K562 (cell line): ENCODE results near the gene HSPA14. TPM values are rescaled to one million over a fixed set of nuclear protein-coding genes. Genes with fewer than 3 reads are reported as not detected.

Experiments
- ATAC-seq: fragments of 200-7000 bp; cut with Tn5 transposase; 3 replicates; pipeline ENCODE4 v1.9.1; 2020; ENCODE audit warnings: moderate library complexity
- BruUV-seq: library from RNA; stranded (reverse); fragments of 400-500 nt; replicated peaks from 2 replicates; lab custom pipeline; 2021; lab: Mats Ljungman, UMichigan
- CTCF ChIA-PET: fragments of 300-600 bp; formaldehyde crosslinking; extraction: SDS; loops from one replicate; lab custom pipeline; 2021; ENCODE audit warnings: low intra/inter-chr PET ratio; lab: Yijun Ruan, JAX
- POLR2A ChIA-PET: fragments of 300-600, 350-650 bp; sonication (Branson Sonifier 250); formaldehyde crosslinking; extraction: SDS; loops from one replicate; lab custom pipeline; 2021; ENCODE audit warnings: antibody characterized with exemption, inconsistent platforms; lab: Yijun Ruan, JAX
- DNase-seq, 4 experiments: peaks; one replicate each; pipeline versions ENCODE4 v3.0.0 to v3.0.0-alpha.2; 2011 to 2018; ENCODE audit warnings: low spot score in 3 of 4, mixed read lengths in 3 of 4; ENCODE audit errors: extremely low read depth in 1 of 4
- FAIRE-seq: peaks from 2 replicates; lab custom pipeline; 2011; peaks lifted over from hg19 to GRCh38; lab: Jason Lieb, UNC
- H2AFZ ChIP-seq: 2 replicates; pipeline ENCODE4 v1.6.0; 2011; ENCODE audit warnings: low read depth, low read length, control low read depth, inconsistent platforms
- H3K27ac ChIP-seq: fragments of 200-600 bp; 3 replicates; pipeline ENCODE4 v1.8.0; 2011; ENCODE audit warnings: low read depth, mild to moderate bottlenecking, control low read depth, inconsistent platforms, low read length, moderate library complexity, mixed read lengths; ENCODE audit errors: extremely low read depth
- H3K27me3 ChIP-seq, 2 experiments: fragments of 300-600 bp in 1 of 2; 2 replicates in 1 of 2; 3 replicates in 1 of 2; pipeline versions ENCODE4 v1.6.0 to v1.8.0; 2011; ENCODE audit warnings: inconsistent platforms in 2 of 2, low read length in 2 of 2, mild to moderate bottlenecking in 1 of 2, mixed read lengths in 1 of 2, moderate library complexity in 1 of 2; ENCODE audit not compliant: control insufficient read depth in 2 of 2, insufficient read depth in 2 of 2
- H3K36me3 ChIP-seq: fragments of 300-600 bp; 3 replicates; pipeline ENCODE4 v1.8.0; 2011; ENCODE audit warnings: mild to moderate bottlenecking, low read length, inconsistent platforms; ENCODE audit not compliant: control insufficient read depth, insufficient read depth
- H3K4me1 ChIP-seq, 2 experiments: fragments of 200-600 bp in 1 of 2; replicated peaks in 1 of 2; 2 replicates in 1 of 2; 3 replicates in 1 of 2; pipeline versions ENCODE4 v1.5.1 to v1.8.0; 2011; ENCODE audit warnings: inconsistent platforms in 2 of 2, low read length in 2 of 2, mild to moderate bottlenecking in 1 of 2, mixed read lengths in 1 of 2, moderate library complexity in 1 of 2; ENCODE audit not compliant: control insufficient read depth in 2 of 2, insufficient read depth in 2 of 2
- H3K4me2 ChIP-seq: 2 replicates; pipeline ENCODE4 v1.6.1; 2011; ENCODE audit warnings: low read length, control low read depth, inconsistent platforms, mixed read lengths; ENCODE audit not compliant: insufficient read depth
- H3K4me3 ChIP-seq: fragments of 200-600 bp; sonication (generic), shearing (Covaris generic); 2 replicates; pipeline ENCODE4 v1.5.1; 2016; ENCODE audit warnings: control low read depth, inconsistent platforms
- H3K79me2 ChIP-seq: fragments of 200-600 bp; 3 replicates; pipeline ENCODE4 v1.8.0; 2011; ENCODE audit warnings: low read length, inconsistent platforms; ENCODE audit not compliant: control insufficient read depth, insufficient read depth
- H3K9ac ChIP-seq, 2 experiments: 2 replicates each; pipeline versions ENCODE4 v1.6.0 to v1.6.1; 2011; ENCODE audit warnings: low read depth in 2 of 2, low read length in 2 of 2, control low read depth in 1 of 2, inconsistent platforms in 1 of 2, mild to moderate bottlenecking in 1 of 2, mixed read lengths in 1 of 2; ENCODE audit not compliant: insufficient read depth in 1 of 2
- H3K9me1 ChIP-seq: one replicate; pipeline ENCODE4 v1.6.0; 2011; ENCODE audit warnings: inconsistent platforms, mild to moderate bottlenecking, low read length, moderate library complexity; ENCODE audit not compliant: control insufficient read depth, insufficient read depth
- H3K9me3 ChIP-seq: replicated peaks from 2 replicates; pipeline ENCODE4 v1.5.1; 2011; ENCODE audit warnings: low read depth, low read length, inconsistent platforms; ENCODE audit not compliant: control insufficient read depth, insufficient read depth
- H4K20me1 ChIP-seq: replicated peaks from 2 replicates; pipeline ENCODE4 v1.6.1; 2011; ENCODE audit warnings: low read length, inconsistent platforms, mixed read lengths; ENCODE audit not compliant: control insufficient read depth, insufficient read depth
- RAD21 ChIP-seq, 2 experiments: fragments of 250-450 bp in 1 of 2; fragments of 450-650 bp in 1 of 2; sonication (Bioruptor Pico) in 1 of 2; formaldehyde crosslinking in 1 of 2; IDR thresholded peaks in 1 of 2; conservative IDR thresholded peaks in 1 of 2; 2 replicates each; pipeline versions ENCODE4 v1.4.0 to v1.8.0; 2020 to 2022; ENCODE audit warnings: mild to moderate bottlenecking in 2 of 2, moderate library complexity in 1 of 2
- SMC3 ChIP-seq: conservative IDR thresholded peaks from 2 replicates; pipeline ENCODE4 v1.6.1; 2011; ENCODE audit warnings: low read depth, low read length, improper control_type of control experiment; ENCODE audit not compliant: insufficient read depth
- TARDBP ChIP-seq: fragments of 450-650 bp; IDR thresholded peaks from 2 replicates; pipeline ENCODE4 v1.6.1; 2016
- ZNF431 ChIP-seq: sonication (generic); formaldehyde crosslinking; IDR thresholded peaks from 2 replicates; pipeline ENCODE4 v1.8.0; 2022; ENCODE audit warnings: mild to moderate bottlenecking, missing genetic modification reagents
- WGBS: fragments of 100-300 bp; shearing (Covaris generic); methylation state at CpG from one replicate; pipeline ENCODE4 v1.1.6; 2016; ENCODE audit warnings: low coverage, mixed read lengths; ENCODE audit not compliant: insufficient coverage; ENCODE audit errors: missing lambda C conversion rate; 5-methylcytosine and 5-hydroxymethylcytosine counted together
- in situ Hi-C: fragments of 300-500 bp; cut with MboI; formaldehyde crosslinking; loops from 4 replicates; pipeline ENCODE4 v1.15.0; 2018; ENCODE audit warnings: inconsistent platforms, mixed read lengths
- intact Hi-C: fragments of 100-400 bp; cut with micrococcal nuclease; formaldehyde crosslinking; loops from 2 replicates; pipeline ENCODE4 v1.14.2; 2022
- polyA plus RNA-seq, 8 experiments: library from polyadenylated mRNA; depleted of rRNA in 4 of 8; stranded (reverse) in 5 of 8; unstranded in 3 of 8; fragments of >200 nt; fragmentation: Nextera tagmentation in 2 of 8; fragmentation: Illumina TruSeq in 1 of 8; extraction: Ambion mirVana in 2 of 8; extraction: Trizol in 1 of 8; gene quantifications; 2 replicates each; pipeline versions ENCODE4 v1.2.1 to v1.2.3, GENCODE V29; 2011 to 2014; ENCODE audit warnings: inconsistent platforms in 1 of 8, missing spikeins in 1 of 8
- total RNA-seq, 7 experiments: library from RNA; depleted of rRNA in 6 of 7; stranded (reverse); fragments of >200 nt in 6 of 7; fragmentation: Illumina TruSeq in 2 of 7; extraction: Trizol in 2 of 7; gene quantifications; 2 replicates each; pipeline versions ENCODE4 v1.2.1 to v1.2.3, GENCODE V29; 2011 to 2021; ENCODE audit warnings: low replicate concordance in 1 of 7
- TF ChIP-seq, protein P1 (sequence below): fragments of 250-450 bp; sonication (Bioruptor Pico); IDR thresholded peaks from 2 replicates; pipeline ENCODE4 v1.9.0; 2021; ENCODE audit warnings: mild to moderate bottlenecking, inconsistent platforms
- TF ChIP-seq, protein P2 (sequence below): fragments of 450-650 bp; IDR thresholded peaks from 2 replicates; pipeline ENCODE4 v1.6.1; 2016; ENCODE audit warnings: low read depth

Gene HSPA14
- total and polyA plus RNA-seq, 9 of the 15 experiments (the other 6 are each of a cell fraction or from before 2014, with no cell fraction given), result 41.9 to 75.0 (median 63.2) TPM

DNA sequence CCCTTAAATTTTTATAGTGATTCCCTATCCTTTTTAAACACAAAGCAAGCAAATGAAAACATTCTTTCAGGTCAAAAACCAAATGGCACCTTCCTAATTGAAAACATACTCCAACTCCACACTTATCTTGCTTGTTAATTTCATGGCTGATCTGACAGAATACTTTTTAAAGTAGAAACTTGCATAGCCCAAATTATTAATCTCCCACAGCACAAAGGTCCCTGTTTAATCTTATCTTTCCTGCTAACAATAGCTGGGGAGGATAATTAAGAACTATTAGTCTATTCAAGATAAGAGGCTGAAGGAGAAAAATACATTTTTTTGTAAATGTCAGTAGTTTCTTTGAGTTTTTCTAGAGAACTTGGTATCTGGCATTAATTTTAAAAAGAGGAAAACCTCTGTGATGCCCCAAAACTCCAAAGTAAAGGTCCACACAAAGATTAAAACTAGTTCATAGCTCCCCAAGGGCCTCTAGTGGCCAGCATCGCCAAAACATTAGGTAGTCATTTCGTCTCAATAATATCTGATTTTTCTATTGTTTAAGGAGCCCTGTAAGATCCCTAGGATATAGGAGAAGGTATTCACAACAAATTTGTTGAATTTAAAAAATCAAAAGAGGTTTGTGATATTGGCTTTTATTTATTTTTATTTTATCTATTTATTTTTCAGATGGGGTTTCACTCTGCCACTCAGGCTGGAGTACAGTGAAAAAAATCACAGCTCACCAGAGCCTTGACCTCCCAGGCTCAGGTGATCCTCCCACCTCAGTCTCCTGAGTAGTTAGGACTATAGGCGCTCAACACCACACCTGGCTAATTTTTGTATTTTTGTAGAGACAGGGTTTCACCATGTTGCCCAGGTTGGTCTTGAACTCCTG lies 15.0 kb upstream of the HSPA14 start:
- no peaks in the 10 kb centered on the region; a peak in 1 of 5 replicates for H3K4me1 ChIP-seq
- no peaks in the 10 kb centered on the region for H4K20me1 ChIP-seq
- intact Hi-C loops (loop anchor here (2.0 kb wide), 1 partner anchor 286 kb away; no protein-coding TSS in a partner anchor), in situ Hi-C loops (no loop called here)
- DNase-seq (peak in 2 of 4 experiments; percentile 24 to 25), FAIRE-seq (no peak), ATAC-seq (peak; percentile 60; the same call in 1 of the 3 replicates)
- ChIA-PET CTCF (interaction anchor here (0.5 to 0.7 kb wide), 2 partner anchors 184 to 287 kb away, joined by 3 to 4 read pairs; no protein-coding TSS in a partner anchor), POLR2A (interaction anchor here (0.8 to 1.2 kb wide), 3 partner anchors 10 to 16 kb away, joined by 3 to 4 read pairs (median 4); partner anchors contain the start of genes CDNF, HSPA14 and MSANTD7)
- no peaks in the 10 kb centered on the region for H3K9me3 ChIP-seq
- no peaks in the 10 kb centered on the region for H3K79me2 ChIP-seq
- no peak overlapping the region for H3K9ac ChIP-seq
- 0% methylated on average over 3 of the region's 3 CpGs for WGBS
- BruUV-seq, result no TSS peak
- H3K36me3 ChIP-seq, result no peaks in the 10 kb centered on the region
- no peak overlapping the region for H3K4me2 ChIP-seq
- no peaks in the 10 kb centered on the region for H3K9me1 ChIP-seq
- no peak overlapping the region for H3K27ac ChIP-seq
- H2AFZ ChIP-seq, result no peak overlapping the region
- H3K27me3 ChIP-seq, result peaks cover 4 to 7% of the 10 kb centered on the region in 2 experiments; a peak in 3 of 5 replicates
- H3K4me3 ChIP-seq, result no peak overlapping the region
- TF ChIP-seq ZNF431 (CRISPR knock-in tag), result no peak
- TF ChIP-seq, protein P1, sequence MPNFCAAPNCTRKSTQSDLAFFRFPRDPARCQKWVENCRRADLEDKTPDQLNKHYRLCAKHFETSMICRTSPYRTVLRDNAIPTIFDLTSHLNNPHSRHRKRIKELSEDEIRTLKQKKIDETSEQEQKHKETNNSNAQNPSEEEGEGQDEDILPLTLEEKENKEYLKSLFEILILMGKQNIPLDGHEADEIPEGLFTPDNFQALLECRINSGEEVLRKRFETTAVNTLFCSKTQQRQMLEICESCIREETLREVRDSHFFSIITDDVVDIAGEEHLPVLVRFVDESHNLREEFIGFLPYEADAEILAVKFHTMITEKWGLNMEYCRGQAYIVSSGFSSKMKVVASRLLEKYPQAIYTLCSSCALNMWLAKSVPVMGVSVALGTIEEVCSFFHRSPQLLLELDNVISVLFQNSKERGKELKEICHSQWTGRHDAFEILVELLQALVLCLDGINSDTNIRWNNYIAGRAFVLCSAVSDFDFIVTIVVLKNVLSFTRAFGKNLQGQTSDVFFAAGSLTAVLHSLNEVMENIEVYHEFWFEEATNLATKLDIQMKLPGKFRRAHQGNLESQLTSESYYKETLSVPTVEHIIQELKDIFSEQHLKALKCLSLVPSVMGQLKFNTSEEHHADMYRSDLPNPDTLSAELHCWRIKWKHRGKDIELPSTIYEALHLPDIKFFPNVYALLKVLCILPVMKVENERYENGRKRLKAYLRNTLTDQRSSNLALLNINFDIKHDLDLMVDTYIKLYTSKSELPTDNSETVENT (CRISPR knock-in tag), result no peak
- TF ChIP-seq, protein P2, sequence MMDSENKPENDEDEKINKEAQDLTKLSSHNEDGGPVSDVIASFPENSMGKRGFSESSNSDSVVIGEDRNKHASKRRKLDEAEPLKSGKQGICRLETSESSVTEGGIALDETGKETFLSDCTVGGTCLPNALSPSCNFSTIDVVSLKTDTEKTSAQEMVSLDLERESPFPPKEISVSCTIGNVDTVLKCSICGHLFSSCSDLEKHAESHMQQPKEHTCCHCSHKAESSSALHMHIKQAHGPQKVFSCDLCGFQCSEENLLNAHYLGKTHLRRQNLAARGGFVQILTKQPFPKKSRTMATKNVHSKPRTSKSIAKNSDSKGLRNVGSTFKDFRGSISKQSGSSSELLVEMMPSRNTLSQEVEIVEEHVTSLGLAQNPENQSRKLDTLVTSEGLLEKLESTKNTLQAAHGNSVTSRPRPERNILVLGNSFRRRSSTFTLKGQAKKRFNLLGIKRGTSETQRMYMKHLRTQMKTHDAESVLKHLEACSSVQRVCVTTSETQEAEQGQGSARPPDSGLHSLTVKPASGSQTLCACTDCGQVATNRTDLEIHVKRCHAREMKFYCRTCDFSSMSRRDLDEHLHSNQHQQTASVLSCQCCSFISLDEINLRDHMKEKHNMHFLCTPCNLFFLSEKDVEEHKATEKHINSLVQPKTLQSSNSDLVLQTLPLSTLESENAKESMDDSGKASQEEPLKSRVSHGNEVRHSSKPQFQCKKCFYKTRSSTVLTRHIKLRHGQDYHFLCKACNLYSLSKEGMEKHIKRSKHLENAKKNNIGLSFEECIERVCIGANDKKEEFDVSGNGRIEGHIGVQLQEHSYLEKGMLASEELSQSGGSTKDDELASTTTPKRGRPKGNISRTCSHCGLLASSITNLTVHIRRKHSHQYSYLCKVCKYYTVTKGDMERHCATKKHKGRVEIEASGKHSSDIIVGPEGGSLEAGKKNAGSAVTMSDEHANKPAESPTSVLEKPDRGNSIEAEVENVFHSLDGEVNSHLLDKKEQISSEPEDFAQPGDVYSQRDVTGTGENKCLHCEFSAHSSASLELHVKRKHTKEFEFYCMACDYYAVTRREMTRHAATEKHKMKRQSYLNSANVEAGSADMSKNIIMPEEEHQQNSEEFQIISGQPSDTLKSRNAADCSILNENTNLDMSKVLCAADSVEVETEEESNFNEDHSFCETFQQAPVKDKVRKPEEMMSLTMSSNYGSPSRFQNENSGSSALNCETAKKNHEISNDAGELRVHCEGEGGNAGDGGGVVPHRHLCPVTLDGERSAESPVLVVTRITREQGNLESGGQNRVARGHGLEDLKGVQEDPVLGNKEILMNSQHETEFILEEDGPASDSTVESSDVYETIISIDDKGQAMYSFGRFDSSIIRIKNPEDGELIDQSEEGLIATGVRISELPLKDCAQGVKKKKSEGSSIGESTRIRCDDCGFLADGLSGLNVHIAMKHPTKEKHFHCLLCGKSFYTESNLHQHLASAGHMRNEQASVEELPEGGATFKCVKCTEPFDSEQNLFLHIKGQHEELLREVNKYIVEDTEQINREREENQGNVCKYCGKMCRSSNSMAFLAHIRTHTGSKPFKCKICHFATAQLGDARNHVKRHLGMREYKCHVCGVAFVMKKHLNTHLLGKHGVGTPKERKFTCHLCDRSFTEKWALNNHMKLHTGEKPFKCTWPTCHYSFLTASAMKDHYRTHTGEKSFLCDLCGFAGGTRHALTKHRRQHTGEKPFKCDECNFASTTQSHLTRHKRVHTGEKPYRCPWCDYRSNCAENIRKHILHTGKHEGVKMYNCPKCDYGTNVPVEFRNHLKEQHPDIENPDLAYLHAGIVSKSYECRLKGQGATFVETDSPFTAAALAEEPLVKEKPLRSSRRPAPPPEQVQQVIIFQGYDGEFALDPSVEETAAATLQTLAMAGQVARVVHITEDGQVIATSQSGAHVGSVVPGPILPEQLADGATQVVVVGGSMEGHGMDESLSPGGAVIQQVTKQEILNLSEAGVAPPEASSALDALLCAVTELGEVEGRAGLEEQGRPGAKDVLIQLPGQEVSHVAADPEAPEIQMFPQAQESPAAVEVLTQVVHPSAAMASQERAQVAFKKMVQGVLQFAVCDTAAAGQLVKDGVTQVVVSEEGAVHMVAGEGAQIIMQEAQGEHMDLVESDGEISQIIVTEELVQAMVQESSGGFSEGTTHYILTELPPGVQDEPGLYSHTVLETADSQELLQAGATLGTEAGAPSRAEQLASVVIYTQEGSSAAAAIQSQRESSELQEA, result no peak
- 0 out of 2 replicates have a peak, but pooled peaks have one; percentile 18 for TF ChIP-seq SMC3
- TF ChIP-seq RAD21 (CRISPR knock-in tag; conservative IDR thresholded peaks at IDR 0.05 in 1 of 2, IDR thresholded peaks at IDR 0.05 in 1 of 2), result peak; percentile 28 to 60
- no peak for TF ChIP-seq TARDBP
